Measurements from ENCODE around the gene JPH3.

Gene JPH3

DNA sequence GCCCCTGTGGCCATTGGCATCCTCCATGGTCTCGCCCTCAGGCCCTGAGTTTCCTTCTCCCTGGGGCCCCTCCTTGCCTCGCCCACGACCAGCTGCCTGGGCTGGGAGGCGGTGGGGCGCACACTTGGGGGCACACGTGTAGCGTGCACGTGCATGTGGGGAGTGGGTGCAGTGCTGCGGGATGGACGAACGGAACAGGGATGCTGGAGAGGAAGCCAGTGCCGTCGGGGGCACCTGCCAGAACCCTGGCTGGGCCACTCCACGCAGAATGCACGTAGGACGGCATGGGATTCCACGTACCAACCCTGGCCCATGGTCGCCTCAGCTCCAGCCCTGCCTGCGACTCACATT, 83.1 kb downstream of the JPH3 start:
- TF ChIP-seq, protein P1, sequence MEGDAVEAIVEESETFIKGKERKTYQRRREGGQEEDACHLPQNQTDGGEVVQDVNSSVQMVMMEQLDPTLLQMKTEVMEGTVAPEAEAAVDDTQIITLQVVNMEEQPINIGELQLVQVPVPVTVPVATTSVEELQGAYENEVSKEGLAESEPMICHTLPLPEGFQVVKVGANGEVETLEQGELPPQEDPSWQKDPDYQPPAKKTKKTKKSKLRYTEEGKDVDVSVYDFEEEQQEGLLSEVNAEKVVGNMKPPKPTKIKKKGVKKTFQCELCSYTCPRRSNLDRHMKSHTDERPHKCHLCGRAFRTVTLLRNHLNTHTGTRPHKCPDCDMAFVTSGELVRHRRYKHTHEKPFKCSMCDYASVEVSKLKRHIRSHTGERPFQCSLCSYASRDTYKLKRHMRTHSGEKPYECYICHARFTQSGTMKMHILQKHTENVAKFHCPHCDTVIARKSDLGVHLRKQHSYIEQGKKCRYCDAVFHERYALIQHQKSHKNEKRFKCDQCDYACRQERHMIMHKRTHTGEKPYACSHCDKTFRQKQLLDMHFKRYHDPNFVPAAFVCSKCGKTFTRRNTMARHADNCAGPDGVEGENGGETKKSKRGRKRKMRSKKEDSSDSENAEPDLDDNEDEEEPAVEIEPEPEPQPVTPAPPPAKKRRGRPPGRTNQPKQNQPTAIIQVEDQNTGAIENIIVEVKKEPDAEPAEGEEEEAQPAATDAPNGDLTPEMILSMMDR (IDR thresholded peaks at IDR 0.05; ENCODE audit: borderline replicate concordance, insufficient read depth, low read depth, low read length), result no peak

DNA sequence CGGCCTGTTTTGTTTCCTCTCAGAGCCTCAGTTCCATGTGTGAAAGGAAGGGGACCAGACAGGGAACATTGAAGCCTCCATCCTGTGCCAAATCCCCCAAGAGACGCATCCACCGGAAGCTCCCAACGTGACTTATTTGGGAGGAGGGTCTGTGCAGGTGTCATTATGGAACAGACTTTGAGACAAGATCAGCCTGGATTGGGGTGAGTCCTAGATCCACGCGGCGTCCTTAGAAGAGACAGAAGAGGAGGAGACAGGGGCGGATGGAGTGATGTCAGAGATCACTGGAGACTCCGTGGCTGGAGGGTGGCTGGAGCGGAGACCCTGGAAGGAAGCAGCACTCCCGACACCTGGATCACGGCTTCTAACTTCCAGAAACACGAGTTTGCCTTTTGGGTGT, 83.5 kb downstream of the JPH3 start:
- TF ChIP-seq, protein P1 (IDR thresholded peaks at IDR 0.05; ENCODE audit: borderline replicate concordance, insufficient read depth, low read depth, low read length), result no peak
- H3K4me3 ChIP-seq (ENCODE audit: low read depth, low read length), result no peak overlapping the region

More for the DNA sequence above, 83.1 kb downstream of the JPH3 start:
- H3K4me3 ChIP-seq (ENCODE audit: low read depth, low read length), result no peak overlapping the region

DNA sequence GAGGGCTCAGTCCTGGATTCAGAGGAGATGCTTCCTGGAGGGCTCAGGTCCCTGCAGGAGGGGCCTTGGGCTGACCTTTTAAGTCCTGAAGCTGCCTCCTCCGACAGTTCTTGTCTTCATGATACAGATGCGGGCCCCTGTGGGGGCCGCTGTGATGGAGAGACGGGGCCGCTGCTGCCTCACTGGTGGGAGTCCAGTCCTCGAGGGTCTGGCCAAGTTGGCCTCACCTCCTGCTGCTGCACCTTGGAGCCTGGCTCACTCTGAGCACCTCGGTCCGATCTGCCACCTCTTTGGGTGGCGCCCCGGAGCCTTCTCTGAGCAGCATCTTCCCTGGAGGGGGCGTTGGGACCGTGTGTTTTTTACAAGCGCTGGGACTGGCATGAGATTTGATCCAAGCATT, 84.4 kb downstream of the JPH3 start:
- TF ChIP-seq, protein P1 (IDR thresholded peaks at IDR 0.05; ENCODE audit: borderline replicate concordance, insufficient read depth, low read depth, low read length), result no peak
- H3K4me3 ChIP-seq (ENCODE audit: low read depth, low read length), result no peak overlapping the region

DNA sequence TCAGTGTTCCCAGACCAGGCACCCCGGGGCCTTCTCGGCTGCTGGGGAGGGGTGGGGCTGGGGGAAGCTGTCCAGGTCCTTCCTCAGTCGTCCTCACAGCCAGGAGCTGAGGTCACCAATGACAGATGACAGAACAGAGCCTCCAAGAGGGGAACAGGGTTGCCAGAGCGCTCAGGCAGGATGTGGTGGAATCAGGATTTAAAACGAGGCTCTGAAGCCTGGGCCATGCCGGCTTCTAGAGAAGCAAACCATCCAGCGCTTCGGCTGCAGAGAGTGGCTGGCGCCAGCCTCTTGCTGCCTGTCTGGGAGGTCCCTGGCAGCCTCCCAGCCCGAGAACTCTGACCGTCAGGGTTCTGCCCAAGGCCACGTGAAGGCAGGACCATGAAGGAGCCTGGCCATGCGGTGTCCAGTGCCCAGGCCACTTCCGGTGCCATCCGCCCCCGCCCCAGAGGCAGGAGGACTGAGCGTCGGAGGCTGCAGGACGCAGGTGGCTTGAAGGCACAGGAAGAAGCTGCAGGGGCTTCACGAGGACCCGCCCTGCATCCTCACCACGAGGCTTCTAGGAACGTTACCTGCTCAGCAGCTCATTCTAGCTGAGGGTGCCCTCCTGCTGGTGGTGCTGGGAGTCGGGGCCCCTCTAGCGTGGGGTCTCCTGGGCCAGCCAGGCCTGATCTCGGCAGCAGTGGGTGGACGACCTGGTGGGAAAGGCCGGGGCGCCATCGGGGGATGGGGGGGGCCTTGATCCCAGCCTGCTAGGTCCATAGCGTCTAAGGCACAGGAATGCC, 85.0 kb downstream of the JPH3 start:
- TF ChIP-seq, protein P1 (IDR thresholded peaks at IDR 0.05; ENCODE audit: borderline replicate concordance, insufficient read depth, low read depth, low read length), result no peak

DNA sequence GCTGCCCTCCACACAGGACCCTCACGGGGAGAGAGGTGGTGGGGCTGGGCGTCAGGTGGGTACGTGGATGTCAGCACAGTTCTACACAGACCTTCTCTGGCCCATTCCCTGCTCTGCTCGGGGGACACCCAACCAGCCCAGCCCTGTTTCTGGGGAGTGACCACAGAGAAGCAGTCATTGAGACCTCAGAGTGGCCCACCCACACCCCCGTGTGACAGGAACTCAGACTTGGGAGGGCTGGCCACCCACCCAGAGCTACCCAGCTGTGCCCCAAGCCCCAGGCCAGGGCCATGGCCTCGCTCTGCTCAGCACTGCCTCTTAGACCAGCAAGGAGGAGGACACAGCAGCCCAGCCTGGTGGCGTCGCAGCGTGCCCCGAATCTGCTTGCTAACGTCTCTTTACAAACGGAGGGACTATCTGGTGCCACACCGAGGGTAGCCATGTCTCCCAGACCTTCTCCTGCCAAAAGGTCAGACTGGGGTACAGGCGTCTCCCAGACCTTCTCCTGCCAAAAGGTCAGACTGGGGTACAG, 85.8 kb downstream of the JPH3 start:
- H3K4me3 ChIP-seq (ENCODE audit: low read depth, low read length), result no peak overlapping the region
- TF ChIP-seq, protein P1 (IDR thresholded peaks at IDR 0.05; ENCODE audit: borderline replicate concordance, insufficient read depth, low read depth, low read length), result no peak

More for the DNA sequence above, 85.0 kb downstream of the JPH3 start:
- no peak overlapping the region for H3K4me3 ChIP-seq (ENCODE audit: low read depth, low read length)

DNA sequence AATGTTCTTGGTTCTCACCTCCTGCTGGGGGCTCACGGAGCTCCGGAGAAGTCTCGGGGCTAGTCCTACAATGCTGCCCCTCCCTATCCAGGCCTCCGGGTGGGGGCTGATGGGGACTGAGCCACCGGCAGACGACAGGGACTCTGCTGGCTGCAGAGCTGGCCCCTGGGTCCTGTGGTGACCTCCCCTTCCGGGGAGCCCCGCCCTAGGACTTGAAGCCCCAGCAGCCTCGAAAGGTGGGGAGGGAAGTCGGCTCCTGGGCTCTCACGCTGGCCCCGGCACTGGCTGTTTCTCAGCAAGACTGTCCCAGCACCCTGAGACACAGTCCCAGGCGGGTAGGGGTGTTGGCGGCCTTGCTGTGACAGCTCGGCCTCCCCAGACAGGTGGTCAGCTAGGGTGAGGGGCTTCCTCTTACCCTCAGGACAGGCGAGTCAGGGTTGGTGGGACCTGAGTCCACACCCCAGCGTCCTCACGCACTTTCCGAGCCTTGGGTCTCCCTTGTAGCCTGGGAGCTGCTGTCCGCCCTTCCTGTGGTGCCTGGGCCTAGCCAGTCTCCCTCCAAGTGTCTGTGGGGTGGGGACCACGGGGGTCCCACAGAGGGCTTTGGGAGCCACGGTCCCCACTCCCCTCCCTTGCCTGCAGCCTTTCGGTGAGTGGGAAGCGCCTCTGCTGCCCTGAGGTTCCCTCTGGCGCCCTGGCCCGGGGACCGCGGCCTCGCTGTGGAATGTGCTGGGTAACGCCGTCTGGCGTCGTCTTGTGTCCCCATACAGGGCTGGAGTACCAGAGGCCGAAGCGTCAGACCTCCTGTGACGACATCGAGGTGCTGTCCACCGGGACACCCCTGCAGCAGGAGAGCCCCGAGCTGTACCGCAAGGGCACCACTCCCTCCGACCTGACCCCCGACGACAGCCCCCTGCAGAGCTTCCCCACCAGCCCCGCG, 86.8 kb downstream of the JPH3 start:
- TF ChIP-seq, protein P1 (IDR thresholded peaks at IDR 0.05; ENCODE audit: borderline replicate concordance, insufficient read depth, low read depth, low read length), result no peak
- H3K4me3 ChIP-seq (ENCODE audit: low read depth, low read length), result no peak overlapping the region

Data from GM12875 (cell line).